Glomerular endothelial cell (primary cell): Measurements from ENCODE around the gene SHISA6. TPM values are rescaled to one million over a fixed set of nuclear protein-coding genes. Genes with fewer than 3 reads are reported as not detected.

Source experiments
- DNase-seq: peaks from one replicate; pipeline ENCODE4 v3.0.0-alpha.2; 2011; ENCODE audit warnings: low read depth, low spot score; ENCODE audit errors: extremely low read depth
- total RNA-seq: library from RNA; depleted of rRNA; stranded (reverse); fragments of >200 nt; gene quantifications from 2 replicates; pipeline ENCODE4 v1.2.3, GENCODE V29; 2015

SHISA6 gene
- total RNA-seq, 1 donor from 2014 or later, result not detected

DNA sequence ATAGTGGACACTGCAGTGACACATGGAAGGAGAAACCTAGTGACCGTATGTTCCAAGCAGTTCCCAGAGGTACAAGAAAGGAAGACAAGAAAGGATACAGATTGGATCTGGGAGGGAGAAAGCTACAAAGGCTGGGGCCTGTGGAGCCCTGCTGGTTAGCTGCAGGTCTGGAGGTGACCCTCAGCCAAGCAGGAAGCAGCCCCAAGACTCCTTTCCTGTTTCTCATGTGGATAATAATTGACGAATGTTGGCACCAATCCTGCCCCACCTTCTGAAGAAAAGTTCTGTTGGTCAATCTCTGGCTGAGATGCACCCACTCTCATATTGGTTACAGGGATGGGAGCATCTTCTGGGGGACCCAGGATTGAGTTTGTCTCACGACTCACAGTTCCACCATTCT is 99.8 kb downstream of the SHISA6 start:
- no peak for DNase-seq

DNA sequence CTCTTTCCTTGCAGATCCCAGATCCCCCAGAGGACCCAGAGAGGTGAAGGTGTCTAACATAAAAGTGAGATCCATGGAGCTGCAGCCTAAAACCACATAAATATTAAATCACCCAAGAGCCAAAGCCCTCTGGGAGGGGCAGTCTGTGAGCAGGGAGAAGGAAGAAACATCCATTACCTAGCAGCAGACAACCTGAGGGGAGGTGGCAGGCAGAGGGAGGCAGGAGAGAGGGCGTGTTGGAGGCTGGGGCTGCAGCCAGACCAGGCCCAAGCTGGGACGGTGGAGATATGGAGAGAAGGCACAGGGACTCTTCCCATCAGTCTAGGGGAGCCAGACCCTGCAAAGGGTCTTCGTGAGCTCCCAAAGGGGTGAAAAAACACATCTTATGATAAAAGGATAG is 101.1 kb downstream of the SHISA6 start:
- no peak for DNase-seq

DNA sequence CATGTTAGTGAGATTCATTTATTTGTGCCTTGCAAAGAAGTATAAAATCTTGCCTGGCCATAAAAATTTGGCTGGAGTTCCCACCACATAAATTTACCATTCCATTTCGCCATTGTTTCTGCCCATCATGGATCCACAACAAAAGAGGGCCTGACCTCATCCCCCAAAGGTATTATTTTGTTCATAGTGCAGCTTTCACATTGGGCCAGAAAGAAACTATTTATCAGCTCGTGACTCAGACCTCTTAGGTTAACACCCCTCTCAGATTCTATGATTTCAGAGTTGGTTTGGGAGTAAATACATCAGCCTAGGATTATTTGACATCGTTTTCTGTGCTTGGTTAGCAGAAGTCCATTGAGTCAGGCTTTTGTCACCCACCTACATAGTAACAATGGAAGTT is 108.1 kb downstream of the SHISA6 start:
- DNase-seq, result no peak

DNA sequence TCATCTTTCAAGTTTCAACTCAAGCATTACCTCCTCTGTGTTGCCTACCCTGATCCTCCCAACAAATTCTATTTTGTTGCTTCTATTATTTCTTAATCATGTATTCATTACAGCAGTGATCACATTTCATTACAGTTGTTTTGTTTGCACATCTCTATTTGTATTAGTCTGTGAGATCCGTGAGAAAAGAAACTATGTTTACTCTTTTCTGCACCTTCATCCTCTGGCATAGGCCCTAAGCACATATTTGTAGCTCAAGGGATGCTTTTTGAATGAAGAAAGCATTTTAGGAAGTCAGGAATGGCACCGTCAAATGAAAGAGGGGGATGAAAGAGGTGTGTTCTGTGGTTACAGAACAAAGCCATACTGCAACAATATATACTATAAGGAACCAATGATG is 110.5 kb downstream of the SHISA6 start:
- no peak for DNase-seq

DNA sequence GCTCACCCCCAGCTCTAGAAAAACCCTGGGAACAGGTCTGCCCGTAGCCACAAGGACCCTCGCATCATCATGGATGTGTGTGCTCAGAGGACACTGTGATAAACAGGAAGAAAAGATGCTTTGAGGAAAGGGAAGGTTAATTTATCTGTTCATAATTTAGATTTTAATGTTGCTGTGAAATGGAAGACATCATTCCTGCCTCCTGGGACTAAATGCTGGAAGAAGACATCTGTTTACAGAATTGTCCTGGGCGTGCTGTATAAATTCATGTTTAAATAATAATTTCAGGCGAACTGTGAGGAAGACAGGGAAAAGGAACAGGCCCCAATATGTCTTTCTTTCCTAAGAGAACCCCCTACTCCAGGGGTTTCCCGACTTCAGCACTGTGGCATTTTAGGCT is 112.6 kb downstream of the SHISA6 start:
- no peak for DNase-seq

DNA sequence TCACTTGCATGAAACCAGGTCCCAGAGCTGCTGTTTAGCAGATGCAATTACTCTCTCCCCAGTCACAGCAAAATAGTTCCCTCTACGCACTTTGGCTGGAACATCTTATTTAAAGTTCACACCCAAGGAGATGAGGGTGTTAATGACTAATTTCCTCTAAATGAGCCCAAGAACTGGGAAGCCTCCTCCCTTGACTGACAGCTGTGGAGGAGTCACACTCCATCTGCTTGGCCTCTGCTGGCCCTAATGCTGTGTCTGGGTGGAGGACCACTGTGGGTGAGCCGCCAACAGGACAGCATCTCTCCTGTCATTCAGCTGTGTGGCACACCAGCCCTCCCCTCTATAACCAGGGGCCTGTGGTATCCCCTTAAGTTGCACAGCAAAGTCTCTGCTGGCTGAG is 115.4 kb downstream of the SHISA6 start:
- no peak for DNase-seq

DNA sequence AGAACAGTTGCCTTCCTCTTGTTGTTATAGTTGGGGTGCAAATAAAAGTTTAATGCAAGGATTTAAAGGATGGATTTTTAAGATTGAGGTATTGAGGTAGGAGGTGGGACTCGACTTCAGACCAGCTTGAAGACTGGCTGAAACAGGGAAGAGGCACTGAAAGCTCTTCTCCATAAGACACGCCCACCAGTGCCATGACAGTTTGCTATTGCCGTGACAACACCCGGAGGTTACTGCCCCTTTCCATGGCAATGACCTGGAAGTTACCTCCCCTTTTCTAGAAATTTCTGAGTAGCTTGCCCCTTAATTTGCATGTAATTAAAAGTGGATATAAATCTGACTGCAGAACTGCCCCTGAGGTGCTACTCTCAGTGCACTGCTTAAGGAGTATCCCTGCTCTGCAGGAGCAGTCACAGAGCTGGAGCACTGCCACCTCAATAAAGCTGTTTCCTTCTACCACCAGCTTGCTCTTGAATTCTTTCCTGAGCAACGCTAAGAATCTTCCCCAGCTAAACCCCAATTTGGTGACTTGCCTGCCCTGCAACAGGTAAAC is 122.6 kb downstream of the SHISA6 start:
- DNase-seq, result no peak

DNA sequence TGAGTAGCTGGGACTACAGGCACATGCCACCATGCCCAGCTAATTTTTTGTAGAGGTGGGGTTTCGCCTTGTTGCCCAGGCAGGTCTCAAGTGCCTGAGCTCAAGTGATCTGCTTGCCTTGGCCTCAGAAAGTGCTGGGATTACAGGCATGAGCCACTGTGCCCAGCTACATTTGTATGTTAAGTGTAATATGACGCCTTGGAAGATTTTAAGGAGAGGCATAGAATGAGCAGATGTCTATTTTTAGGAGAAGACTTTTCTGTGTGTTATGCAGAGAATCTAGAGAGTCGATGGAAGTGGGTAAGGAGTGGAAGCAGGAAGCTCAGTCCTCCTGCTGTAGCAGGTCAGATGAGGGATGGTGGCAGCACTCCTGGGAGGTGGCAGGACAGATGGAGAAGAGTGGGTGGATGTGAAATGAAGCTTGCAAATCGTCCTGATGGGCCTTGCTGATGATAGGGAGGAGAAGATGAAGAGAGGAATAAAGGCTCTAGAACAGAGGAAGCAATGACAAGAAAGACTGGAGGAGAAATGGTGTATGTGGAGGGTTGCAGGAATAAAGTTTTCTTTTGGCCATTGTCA is 125.3 kb downstream of the SHISA6 start:
- no peak for DNase-seq

DNA sequence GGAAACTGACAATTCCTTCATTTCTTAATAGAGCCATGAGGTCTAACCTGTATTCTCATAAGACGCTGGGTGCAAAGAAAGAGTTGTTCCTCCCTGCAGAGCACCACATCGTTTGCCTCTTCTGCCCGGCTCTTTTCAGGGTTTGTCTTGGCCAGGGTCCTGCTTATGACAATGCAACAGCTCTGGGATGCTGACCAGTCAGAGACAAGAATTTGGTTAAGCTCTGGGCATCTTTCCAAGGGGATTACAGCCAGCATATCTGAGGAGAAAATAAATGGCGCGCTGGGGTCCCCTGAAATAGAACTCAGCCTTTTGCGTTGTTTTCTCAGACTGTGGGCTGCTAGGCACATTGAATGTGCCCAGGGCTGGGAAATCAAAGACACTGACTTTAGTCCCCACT is 128.6 kb downstream of the SHISA6 start:
- no peak for DNase-seq

DNA sequence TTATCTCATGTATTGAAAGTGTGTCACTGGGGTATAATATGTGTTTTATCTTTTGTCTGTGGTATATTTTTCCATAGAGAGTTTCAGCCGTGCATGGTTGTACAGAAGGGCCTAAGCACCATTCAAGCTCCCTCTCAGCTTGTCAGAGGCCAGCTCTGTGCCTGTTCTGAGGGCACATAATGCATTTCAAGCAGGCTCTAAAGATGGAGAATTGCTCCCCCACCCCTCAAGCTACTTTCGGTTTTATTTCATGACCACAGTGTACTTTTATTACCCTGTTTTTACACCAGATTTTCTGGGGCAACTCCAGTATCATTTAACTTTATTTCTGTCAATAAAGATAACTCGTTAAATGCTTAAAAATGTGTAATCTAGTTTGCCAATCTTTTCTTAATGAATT is 131.7 kb downstream of the SHISA6 start:
- DNase-seq, result no peak

DNA sequence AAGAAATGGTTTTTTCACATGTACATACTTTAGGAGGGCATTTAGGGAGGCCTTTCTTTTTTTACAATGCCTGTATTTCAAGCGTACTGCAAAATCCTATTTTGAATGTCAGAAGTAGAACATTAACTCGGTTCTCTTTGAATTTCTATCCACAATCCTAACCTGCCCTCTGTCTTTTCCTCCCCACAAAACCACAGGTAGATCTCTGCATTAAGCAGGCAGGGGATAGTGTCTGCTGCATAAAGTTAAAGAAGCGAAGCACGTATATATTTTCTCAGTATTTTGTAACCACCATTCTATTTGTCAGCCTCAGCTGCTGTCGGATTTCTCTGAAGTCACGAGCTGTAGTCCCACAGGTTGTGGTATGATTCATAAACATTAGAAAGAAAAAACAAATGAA is 137.5 kb downstream of the SHISA6 start:
- DNase-seq, result no peak

DNA sequence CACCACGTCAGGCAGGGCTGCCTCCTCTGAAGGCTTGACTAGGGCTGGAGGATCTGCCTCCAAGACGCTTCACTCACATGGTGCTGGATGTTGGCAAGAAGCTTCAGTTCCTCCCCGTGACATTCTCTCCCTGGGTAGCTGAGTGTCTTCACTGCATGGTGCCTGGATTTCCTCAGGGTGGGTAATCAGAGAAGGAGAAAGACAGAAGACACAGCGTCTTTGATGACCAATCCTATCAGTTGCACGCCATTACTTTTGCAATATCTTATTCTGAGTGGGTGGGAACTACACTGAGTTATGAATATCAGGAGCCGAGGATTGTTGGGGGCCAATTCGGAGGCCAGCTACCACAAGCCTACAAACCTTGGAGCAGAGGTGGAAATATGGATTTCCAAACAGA is 139.7 kb downstream of the SHISA6 start:
- DNase-seq, result no peak

DNA sequence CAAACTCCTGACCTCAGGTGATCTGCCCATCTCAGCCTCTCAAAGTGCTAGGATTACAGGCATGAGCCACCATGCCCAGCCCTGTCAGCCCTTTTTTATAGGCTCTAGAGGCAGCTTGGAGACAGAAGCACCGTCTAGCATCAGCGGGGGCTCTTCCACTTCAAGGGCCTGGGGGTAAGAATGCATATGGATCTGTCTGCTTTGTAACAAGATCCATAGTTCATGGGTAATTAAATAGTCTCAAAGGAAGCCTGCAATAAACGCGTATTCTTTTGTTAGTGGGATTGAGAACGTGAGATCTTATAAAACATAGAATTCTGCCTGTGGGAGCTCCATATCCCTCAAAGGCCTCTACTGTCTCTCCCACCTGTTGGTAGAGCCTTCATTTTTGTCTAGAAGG is 142.1 kb downstream of the SHISA6 start:
- DNase-seq, result no peak

DNA sequence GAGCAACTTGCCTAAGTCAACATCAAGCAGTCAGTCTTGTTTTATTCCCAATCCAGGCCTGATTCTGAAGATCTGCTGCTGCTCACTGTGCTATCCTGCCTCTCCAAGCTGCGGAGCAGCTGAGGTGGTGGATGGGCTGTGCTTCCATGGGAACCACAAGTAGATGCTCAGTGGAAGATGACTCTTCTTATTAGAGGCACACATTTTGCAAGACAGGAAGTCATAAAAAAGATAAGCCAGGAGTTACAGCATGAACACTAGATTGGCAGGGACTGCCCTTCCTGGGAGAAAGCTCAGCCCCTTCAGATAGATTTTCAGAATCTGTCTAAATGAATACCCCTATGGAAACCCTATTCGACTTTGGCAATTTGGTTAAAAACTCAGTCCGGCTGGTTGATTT is 143.1 kb downstream of the SHISA6 start:
- no peak for DNase-seq

DNA sequence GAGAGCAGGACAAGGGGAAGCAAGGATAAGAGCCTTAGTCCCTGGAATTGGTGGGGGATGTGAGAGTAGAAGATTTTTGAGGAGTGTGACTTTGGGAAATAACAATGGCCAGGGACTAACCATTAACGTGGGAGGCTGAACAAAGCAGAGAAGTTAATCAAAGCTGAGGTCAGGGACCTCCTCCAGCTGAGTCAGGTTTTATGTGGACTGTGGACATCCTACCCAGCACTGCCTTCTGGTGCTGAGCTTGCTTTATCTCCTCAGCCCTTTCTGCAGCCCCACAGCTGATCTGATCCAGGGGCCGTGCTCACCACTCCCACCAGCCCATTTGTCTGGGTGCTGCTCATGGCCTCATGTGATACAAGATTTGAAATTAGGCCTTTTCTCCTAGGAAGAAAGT is 146.6 kb downstream of the SHISA6 start:
- no peak for DNase-seq

DNA sequence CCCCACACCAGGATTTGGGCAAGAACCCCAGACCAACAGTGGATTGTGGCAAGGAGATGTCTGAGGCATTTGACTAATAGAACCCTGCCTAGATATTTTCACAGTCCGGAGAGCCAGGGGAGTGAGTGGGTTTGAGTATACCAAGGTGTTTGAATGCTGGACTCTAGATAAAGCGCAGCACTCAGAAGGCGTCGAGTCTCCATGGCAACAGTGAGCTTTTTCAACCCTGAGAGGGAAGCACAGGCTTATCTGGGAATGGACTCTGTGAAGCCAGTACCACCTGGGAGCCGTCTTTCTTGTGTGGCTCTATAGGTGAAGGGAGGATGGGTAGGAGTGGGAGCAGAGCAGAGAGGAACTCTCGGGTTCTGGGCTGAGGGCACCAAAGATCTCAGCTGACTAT is 147.0 kb downstream of the SHISA6 start:
- DNase-seq, result no peak

DNA sequence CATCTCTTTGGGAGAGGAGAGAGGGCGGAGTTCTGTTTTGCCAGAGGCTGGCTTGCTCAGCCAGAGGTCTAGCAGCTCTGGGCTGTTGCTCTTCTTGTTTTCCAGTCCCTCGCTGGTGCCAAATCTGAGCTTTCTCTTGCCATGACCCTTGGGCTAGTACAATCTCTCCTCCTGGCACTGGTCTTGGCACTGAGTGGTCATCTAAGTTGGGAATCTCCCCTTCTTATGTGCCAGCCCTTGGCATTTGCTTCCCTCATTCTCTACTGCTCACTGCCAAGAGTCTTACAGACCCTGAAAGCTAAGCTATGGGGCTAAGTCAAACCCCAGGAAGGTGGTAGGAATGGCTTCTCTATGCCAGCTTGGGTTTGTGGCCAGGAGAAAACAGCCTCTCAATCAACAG is 148.6 kb downstream of the SHISA6 start:
- DNase-seq, result no peak

DNA sequence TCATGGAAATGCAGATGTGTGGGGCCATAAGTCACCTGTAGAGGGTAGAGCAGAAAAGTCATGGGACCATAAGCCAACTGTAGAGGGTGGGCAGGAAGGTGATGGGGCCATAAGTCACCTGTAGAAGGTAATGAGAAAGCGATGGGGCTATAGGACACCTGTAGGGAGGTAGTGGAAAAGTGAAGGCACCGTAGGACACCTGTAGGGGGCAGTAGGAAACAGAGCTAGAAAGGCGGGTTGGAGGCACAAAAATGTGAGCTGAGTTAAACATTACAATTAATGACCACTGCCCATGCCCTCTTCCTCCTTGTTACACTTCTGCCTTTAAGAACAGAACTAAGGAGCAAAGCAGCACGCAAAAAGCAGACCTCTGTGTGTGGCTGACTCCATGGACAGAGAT is 150.1 kb downstream of the SHISA6 start:
- no peak for DNase-seq

DNA sequence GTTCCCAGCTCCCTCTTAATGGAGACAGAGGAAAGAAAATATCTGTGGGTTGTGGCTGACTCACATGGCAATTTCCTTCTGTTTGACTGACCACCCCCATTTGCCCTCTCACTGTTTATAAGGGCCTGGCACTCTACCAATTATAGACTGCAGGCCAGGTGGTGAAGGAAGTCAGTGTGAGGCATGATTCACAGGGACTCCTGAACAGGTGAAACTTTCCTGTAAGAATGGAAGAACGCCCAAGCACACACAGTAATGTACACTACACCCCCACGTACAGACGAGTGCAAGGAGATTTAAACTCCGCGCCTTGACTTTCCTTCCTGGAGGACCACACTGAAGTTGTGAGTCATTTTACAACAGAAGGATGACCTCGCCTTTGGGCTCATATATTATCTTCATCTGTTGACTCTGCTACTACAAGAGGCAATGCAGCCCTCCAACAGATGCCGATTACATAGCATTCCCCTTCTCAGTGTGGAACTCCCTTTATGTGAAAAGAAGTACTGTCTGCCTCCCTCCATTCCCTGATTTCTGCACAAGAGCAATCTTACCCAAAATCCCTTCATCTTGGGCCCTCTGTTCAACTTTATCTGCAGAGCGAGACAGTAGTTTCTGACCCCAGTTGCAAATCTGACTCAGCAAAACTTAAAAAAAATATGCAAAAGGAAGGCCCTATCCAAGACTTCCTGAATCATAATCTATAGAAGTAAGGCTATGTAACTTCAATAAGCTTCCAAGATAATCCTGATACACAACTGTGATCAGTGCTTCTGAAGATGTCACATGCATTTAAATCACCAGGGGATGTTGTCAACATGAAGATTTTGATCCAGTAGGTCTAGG is 163.6 kb downstream of the SHISA6 start:
- no peak for DNase-seq

DNA sequence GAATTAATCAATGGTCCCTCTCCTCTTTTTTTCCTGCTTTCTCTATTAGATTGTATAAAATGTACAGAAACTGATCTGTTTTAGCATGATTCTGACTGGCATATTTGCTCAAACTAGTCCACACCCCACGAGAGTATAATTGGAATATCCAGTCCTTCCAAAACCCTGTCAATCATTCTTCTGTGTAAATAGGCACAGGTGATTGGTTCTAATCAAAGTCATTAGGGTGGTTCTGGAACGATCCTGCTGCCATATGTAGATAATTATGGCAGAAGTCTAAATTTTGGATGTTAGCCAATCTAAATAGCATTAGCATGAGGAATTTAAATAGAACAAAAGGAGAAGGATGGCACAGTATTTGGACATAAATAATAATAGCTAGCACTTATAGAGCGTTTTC is 165.7 kb downstream of the SHISA6 start:
- DNase-seq, result no peak

DNA sequence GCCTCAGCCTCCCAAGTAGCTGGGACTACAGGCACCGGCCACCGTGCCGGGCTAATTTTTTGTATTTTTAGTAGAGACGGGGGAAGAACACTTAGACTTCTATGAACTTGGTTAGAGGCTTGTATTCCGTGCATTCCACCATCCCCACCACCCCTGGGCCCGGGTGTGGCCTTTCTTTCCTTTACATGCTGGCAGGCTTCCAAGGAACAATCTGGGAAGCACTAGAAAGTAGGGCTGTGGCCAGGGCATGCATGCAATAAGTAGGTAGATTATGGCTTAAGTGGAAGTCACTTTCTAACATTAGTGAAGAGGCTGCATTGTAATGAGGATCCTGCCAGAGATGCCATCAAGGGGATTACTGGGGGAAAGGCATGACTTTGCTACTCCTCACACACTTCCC is 171.6 kb downstream of the SHISA6 start:
- DNase-seq, result no peak

DNA sequence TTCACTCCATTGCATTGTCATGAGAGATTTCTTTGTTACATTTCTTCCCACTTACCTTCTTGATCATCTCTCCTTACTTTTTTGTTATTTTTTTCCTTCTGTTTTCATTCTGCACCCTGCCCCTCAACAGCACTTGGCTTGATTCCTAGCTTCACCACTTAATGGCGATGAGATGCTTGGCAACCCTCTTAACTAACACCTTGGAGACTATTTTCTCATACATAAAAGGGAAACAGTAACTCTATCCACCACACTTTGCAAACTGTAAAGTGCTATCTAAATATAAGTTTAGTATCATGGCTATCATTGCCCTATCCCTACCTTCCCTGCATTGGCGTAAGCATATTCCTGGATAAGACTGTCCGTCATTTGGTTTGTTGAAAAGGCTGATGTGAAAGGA is 177.3 kb downstream of the SHISA6 start:
- no peak for DNase-seq
